Activated CD4-positive, alpha-beta memory T cell treated with anti-CD3 and anti-CD28 coated beads, Interleukin-2, amount 10 ng/mL, durations not matched to agents 7 days and 5 days (primary cell): ENCODE data around the gene TOM1L2. TPM values are rescaled to one million over a fixed set of nuclear protein-coding genes. Genes with fewer than 3 reads are reported as not detected.

Source experiments
- CTCF ChIA-PET: fragments of 350-600 bp; sonication (Branson Sonifier 250); formaldehyde crosslinking; loops from one replicate; lab custom pipeline; 2021; ENCODE audit warnings: antibody characterized with exemption, inconsistent platforms; lab: Charles Lee
- POLR2A ChIA-PET: fragments of 350-600 bp; sonication (Branson Sonifier 250); formaldehyde crosslinking; loops from one replicate; lab custom pipeline; 2021; ENCODE audit warnings: antibody characterized with exemption; lab: Charles Lee
- DNase-seq: peaks from one replicate; pipeline ENCODE4 v3.0.0-alpha.2; 2020
- H3K27ac Mint-ChIP-seq: one replicate; pipeline ENCODE4 v1.8.0; 2021; ENCODE audit warnings: mild to moderate bottlenecking, mixed read lengths
- H3K27me3 Mint-ChIP-seq: one replicate; pipeline ENCODE4 v1.8.0; 2021; ENCODE audit warnings: mixed read lengths
- H3K36me3 Mint-ChIP-seq: one replicate; pipeline ENCODE4 v1.8.0; 2021; ENCODE audit warnings: low read depth, mixed read lengths
- H3K4me1 Mint-ChIP-seq: one replicate; pipeline ENCODE4 v1.8.0; 2021; ENCODE audit warnings: mixed read lengths
- H3K4me3 Mint-ChIP-seq: one replicate; pipeline ENCODE4 v1.8.0; 2021; ENCODE audit warnings: mild to moderate bottlenecking, mixed read lengths
- H3K9me3 Mint-ChIP-seq: one replicate; pipeline ENCODE4 v1.8.0; 2021; ENCODE audit warnings: mixed read lengths
- total RNA-seq, 2 experiments: library from RNA; stranded (reverse); gene quantifications; one replicate each; pipeline ENCODE4 v1.2.3, GENCODE V29; 2021

Gene TOM1L2
- total RNA-seq, 2 experiments from 2014 or later = 29.3 to 30.3 TPM

- Mint-ChIP-seq H3K36me3 (no peaks in the 10 kb centered on the region), H3K4me1 (peaks cover 27% of the 10 kb centered on the region), H3K9me3 (no peaks in the 10 kb centered on the region), H3K4me3 (no peak overlapping the region), H3K27me3 (no peaks in the 10 kb centered on the region), H3K27ac (no peak overlapping the region)
- CTCF ChIA-PET = interaction anchor here (1.4 to 1.9 kb wide), 3 partner anchors 16 to 98 kb away, joined by 3 to 12 read pairs (median 4); no protein-coding TSS in a partner anchor
- POLR2A ChIA-PET = interaction anchor here (1.2 to 2.0 kb wide), 2 partner anchors 25 to 37 kb away, joined by 4 to 7 read pairs; partner anchors contain the start of genes DRC3 and TOM1L2
- DNase-seq = no peak
Measured at GRCh38 chr17:17935321-17936271, 36.6 kb downstream of the TOM1L2 start.

GRCh38 chr17:17934806-17935205 lies 37.4 kb downstream of the TOM1L2 start:
- Mint-ChIP-seq H3K4me3 (no peak overlapping the region), H3K9me3 (no peaks in the 10 kb centered on the region), H3K27me3 (no peaks in the 10 kb centered on the region), H3K4me1 (peaks cover 27% of the 10 kb centered on the region), H3K36me3 (no peaks in the 10 kb centered on the region), H3K27ac (no peak overlapping the region)
- CTCF ChIA-PET = interaction anchor here (1.4 to 1.9 kb wide), 3 partner anchors 16 to 98 kb away, joined by 3 to 12 read pairs (median 4); no protein-coding TSS in a partner anchor
- DNase-seq = no peak
- POLR2A ChIA-PET = interaction anchor here (1.2 to 2.0 kb wide), 2 partner anchors 26 to 38 kb away, joined by 4 to 7 read pairs; partner anchors contain the start of genes DRC3 and TOM1L2

DNA sequence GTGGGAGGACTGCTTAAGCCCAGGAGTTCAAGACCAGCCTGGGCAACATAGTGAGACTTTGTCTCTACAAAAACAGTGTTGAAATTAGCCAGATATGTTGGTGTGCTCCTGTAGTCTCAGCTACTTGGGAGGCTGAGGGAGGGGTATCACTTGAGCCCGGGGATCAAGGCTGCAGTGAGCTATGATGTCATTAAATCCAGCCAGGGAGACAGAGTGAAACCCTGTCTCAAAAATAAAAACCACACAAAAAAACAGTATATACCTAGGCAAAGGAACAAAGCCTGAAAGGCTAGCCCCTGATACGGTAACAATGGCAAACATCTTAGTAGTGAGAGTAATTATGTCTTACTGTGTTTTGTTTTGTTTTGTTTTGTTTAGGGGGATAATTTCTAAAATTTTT lies 38.0 kb downstream of the TOM1L2 start:
- H3K36me3 Mint-ChIP-seq = no peaks in the 10 kb centered on the region
- H3K27me3 Mint-ChIP-seq = no peaks in the 10 kb centered on the region
- H3K4me1 Mint-ChIP-seq = peaks cover 27% of the 10 kb centered on the region
- H3K9me3 Mint-ChIP-seq = no peaks in the 10 kb centered on the region
- CTCF ChIA-PET = interaction anchor here (1.4 kb wide), 1 partner anchor 43 kb away, joined by 4 read pairs; no protein-coding TSS in a partner anchor
- POLR2A ChIA-PET = interaction anchor here (2.0 kb wide), 1 partner anchor 38 kb away, joined by 7 read pairs; the partner anchor contains the start of genes DRC3 and TOM1L2
- DNase-seq = no peak
- no peak overlapping the region for H3K4me3 Mint-ChIP-seq
- H3K27ac Mint-ChIP-seq = no peak overlapping the region

DNA sequence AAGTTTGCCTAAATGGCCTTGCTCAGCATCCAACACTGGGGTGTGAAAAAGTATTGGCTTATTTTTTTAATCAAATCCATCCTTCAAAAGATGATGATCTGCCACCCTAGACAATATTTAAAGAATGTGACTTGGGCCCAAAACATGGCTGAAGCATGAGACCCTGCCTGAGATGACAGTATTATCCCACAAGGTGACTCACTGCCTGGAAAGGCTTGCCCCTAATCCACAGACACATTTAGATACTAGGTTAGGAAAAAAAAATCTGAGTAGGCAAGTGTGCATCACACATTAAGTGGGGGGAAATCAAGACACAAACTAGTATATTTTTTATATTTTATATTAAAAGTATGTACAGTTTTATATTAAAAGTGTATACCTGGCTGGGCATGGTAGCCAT lies 38.4 kb downstream of the TOM1L2 start:
- Mint-ChIP-seq H3K4me3 (no peak overlapping the region), H3K27me3 (no peaks in the 10 kb centered on the region), H3K9me3 (no peaks in the 10 kb centered on the region), H3K4me1 (peaks cover 27% of the 10 kb centered on the region), H3K36me3 (no peaks in the 10 kb centered on the region), H3K27ac (no peak overlapping the region)
- POLR2A ChIA-PET = no interaction called here
- CTCF ChIA-PET = no interaction called here
- no peak for DNase-seq

GRCh38 chr17:17931159-17931558 lies 41.0 kb downstream of the TOM1L2 start:
- no peak for DNase-seq
- H3K27me3 Mint-ChIP-seq = no peaks in the 10 kb centered on the region
- peaks cover 20% of the 10 kb centered on the region for H3K4me1 Mint-ChIP-seq
- ChIA-PET POLR2A (interaction anchor here (0.6 kb wide), 1 partner anchor 27 kb away, joined by 3 read pairs; no protein-coding TSS in a partner anchor), CTCF (interaction anchor here (2.2 kb wide), 1 partner anchor 12 kb away, joined by 8 read pairs; no protein-coding TSS in a partner anchor)
- no peaks in the 10 kb centered on the region for H3K36me3 Mint-ChIP-seq
- H3K4me3 Mint-ChIP-seq = no peak overlapping the region
- H3K9me3 Mint-ChIP-seq = no peaks in the 10 kb centered on the region
- no peak overlapping the region for H3K27ac Mint-ChIP-seq

GRCh38 chr17:17930674-17931073 lies 41.5 kb downstream of the TOM1L2 start:
- ChIA-PET CTCF (no interaction called here), POLR2A (no interaction called here)
- Mint-ChIP-seq H3K36me3 (no peaks in the 10 kb centered on the region), H3K27me3 (no peaks in the 10 kb centered on the region), H3K9me3 (no peaks in the 10 kb centered on the region), H3K4me3 (no peak overlapping the region), H3K4me1 (peaks cover 16% of the 10 kb centered on the region), H3K27ac (no peak overlapping the region)
- no peak for DNase-seq

DNA sequence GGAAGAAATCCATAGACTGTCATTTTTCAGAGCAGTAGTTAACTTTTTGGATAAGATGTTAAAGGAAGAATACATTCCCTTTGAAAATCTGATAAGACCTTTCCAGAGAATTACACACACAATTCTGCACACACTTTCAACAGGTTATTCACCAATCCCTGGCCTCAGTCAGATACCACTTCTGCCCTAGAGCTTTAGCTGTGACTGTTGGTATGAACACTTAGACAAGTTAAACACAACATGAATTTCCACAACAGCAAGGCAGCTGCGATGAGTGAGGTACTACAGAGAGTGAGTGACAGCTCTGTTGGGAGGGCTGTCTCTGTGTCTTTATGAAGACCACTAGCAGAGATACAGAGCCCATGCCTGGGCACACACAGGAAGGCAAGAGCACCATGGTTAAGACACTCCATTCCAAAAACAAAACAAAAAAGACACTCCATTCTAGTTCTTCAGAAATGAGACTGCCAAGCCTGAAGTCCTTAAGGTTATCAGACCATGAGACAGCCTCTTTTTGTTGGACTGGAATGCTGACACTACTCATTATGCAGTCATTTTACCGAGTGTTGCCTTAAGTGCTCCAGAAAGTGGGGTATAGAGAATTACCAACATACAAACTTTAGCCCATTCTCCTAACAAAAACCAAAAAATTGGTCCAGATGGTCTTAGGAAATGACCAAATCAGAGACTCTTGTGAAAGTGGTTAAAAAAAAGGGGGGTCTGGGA lies 42.4 kb downstream of the TOM1L2 start:
- peaks cover 7% of the 10 kb centered on the region for H3K4me1 Mint-ChIP-seq
- no peak for DNase-seq
- no peaks in the 10 kb centered on the region for H3K27me3 Mint-ChIP-seq
- no peak overlapping the region for H3K4me3 Mint-ChIP-seq
- H3K36me3 Mint-ChIP-seq = no peaks in the 10 kb centered on the region
- H3K27ac Mint-ChIP-seq = no peak overlapping the region
- no peaks in the 10 kb centered on the region for H3K9me3 Mint-ChIP-seq
- ChIA-PET CTCF (no interaction called here), POLR2A (no interaction called here)

- no peak overlapping the region for H3K4me3 Mint-ChIP-seq
- H3K27me3 Mint-ChIP-seq = no peaks in the 10 kb centered on the region
- no peak for DNase-seq
- POLR2A ChIA-PET = no interaction called here
- H3K27ac Mint-ChIP-seq = no peak overlapping the region
- CTCF ChIA-PET = interaction anchor here (0.6 kb wide), 1 partner anchor 11 kb away, joined by 5 read pairs; no protein-coding TSS in a partner anchor
- no peaks in the 10 kb centered on the region for H3K36me3 Mint-ChIP-seq
- H3K9me3 Mint-ChIP-seq = no peaks in the 10 kb centered on the region
- H3K4me1 Mint-ChIP-seq = peaks cover 1% of the 10 kb centered on the region
Measured at GRCh38 chr17:17928398-17929287, 43.6 kb downstream of the TOM1L2 start.

GRCh38 chr17:17926840-17927449 lies 45.3 kb downstream of the TOM1L2 start:
- Mint-ChIP-seq H3K27ac (no peak overlapping the region), H3K4me3 (no peak overlapping the region), H3K4me1 (no peaks in the 10 kb centered on the region), H3K9me3 (no peaks in the 10 kb centered on the region), H3K36me3 (no peaks in the 10 kb centered on the region), H3K27me3 (no peaks in the 10 kb centered on the region)
- CTCF ChIA-PET = no interaction called here
- no peak for DNase-seq
- POLR2A ChIA-PET = interaction anchor here (1.7 kb wide), 1 partner anchor 29 kb away, joined by 3 read pairs; no protein-coding TSS in a partner anchor

GRCh38 chr17:17926036-17926435 lies 46.2 kb downstream of the TOM1L2 start:
- Mint-ChIP-seq H3K4me3 (no peak overlapping the region), H3K4me1 (peaks cover 5% of the 10 kb centered on the region), H3K36me3 (no peaks in the 10 kb centered on the region), H3K27ac (no peak overlapping the region), H3K9me3 (no peaks in the 10 kb centered on the region), H3K27me3 (no peaks in the 10 kb centered on the region)
- DNase-seq = no peak
- ChIA-PET CTCF (interaction anchor here (0.9 kb wide), 1 partner anchor 33 kb away, joined by 3 read pairs; no protein-coding TSS in a partner anchor), POLR2A (interaction anchor here (0.8 to 1.7 kb wide), 2 partner anchors 30 to 32 kb away, joined by 3 read pairs; no protein-coding TSS in a partner anchor)

- ChIA-PET CTCF (interaction anchor here (0.7 to 1.3 kb wide), 2 partner anchors 33 to 244 kb away, joined by 3 read pairs; no protein-coding TSS in a partner anchor), POLR2A (no interaction called here)
- no peak overlapping the region for H3K27ac Mint-ChIP-seq
- H3K4me3 Mint-ChIP-seq = no peak overlapping the region
- H3K9me3 Mint-ChIP-seq = no peaks in the 10 kb centered on the region
- peaks cover 7% of the 10 kb centered on the region for H3K4me1 Mint-ChIP-seq
- no peaks in the 10 kb centered on the region for H3K27me3 Mint-ChIP-seq
- no peaks in the 10 kb centered on the region for H3K36me3 Mint-ChIP-seq
- no peak for DNase-seq
Measured at GRCh38 chr17:17924857-17925250, 47.3 kb downstream of the TOM1L2 start.
